ENCODE data around the gene ATF4. TPM values are rescaled to one million over a fixed set of nuclear protein-coding genes. Genes with fewer than 3 reads are reported as not detected.

The ATF4 gene
- total RNA-seq, 1 experiment from 2014 or later: 372 TPM

- peaks cover 10% of the 10 kb centered on the region for H3K4me1 Mint-ChIP-seq (ENCODE audit: low read depth, unreplicated experiment)
- CTCF ChIA-PET: interaction anchor here (1.2 to 1.5 kb wide), 4 partner anchors 27 to 484 kb away, joined by 3 to 5 read pairs (median 4); no protein-coding TSS in a partner anchor
- TF ChIP-seq, protein P1, sequence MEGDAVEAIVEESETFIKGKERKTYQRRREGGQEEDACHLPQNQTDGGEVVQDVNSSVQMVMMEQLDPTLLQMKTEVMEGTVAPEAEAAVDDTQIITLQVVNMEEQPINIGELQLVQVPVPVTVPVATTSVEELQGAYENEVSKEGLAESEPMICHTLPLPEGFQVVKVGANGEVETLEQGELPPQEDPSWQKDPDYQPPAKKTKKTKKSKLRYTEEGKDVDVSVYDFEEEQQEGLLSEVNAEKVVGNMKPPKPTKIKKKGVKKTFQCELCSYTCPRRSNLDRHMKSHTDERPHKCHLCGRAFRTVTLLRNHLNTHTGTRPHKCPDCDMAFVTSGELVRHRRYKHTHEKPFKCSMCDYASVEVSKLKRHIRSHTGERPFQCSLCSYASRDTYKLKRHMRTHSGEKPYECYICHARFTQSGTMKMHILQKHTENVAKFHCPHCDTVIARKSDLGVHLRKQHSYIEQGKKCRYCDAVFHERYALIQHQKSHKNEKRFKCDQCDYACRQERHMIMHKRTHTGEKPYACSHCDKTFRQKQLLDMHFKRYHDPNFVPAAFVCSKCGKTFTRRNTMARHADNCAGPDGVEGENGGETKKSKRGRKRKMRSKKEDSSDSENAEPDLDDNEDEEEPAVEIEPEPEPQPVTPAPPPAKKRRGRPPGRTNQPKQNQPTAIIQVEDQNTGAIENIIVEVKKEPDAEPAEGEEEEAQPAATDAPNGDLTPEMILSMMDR (IDR thresholded peaks at IDR 0.05; ENCODE audit: unreplicated experiment): no peak
- no peak for DNase-seq
- no peak overlapping the region for H3K4me3 Mint-ChIP-seq (ENCODE audit: low read depth, unreplicated experiment)
- BruUV-seq (replicated peaks): no TSS peak
- no peaks in the 10 kb centered on the region for H3K36me3 Mint-ChIP-seq (ENCODE audit: insufficient read depth, unreplicated experiment)
- H3K27ac Mint-ChIP-seq (ENCODE audit: unreplicated experiment): no peak overlapping the region
- peaks cover 60% of the 10 kb centered on the region for H3K27me3 Mint-ChIP-seq (ENCODE audit: unreplicated experiment)
- intact Hi-C loops (cut with micrococcal nuclease; ENCODE audit: unreplicated experiment): no loop called here
- H3K9me3 Mint-ChIP-seq (ENCODE audit: low read depth, unreplicated experiment): no peaks in the 10 kb centered on the region
These were observed 39.8 kb downstream of the ATF4 start for GRCh38 chr22:39560127-39560526.

DNA sequence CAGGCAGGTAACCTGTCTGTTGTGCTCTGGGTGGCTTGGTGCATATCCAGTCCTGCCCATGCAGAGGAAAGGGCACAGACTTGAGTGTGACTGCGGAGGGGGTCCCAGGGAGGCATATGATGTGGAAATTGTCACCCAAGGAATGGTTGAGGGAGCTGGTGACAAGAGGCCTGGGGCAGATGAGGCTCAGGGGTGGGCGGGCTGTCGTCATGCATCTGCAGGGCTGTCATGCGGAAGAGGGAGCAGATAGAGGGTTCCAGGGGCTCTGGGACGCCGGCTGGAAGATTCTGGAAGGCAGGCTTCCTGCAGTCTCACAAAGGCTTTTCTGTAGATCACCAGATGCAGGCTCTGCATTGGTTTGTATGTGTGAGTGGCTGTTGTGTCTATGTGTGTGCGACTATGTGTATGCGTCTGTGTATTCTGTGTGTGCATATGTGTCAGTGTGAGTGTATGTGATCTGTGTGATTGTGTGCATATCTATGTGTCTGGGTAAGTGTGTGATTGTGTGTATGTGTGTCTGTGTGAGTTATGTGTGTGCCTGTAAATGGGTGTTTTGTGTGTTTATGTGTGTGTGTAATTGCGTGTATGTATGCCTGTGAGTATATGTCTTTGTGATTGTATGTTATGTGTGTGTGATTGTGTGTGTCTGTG is 42.6 kb downstream of the ATF4 start:
- intact Hi-C loops (cut with micrococcal nuclease; ENCODE audit: unreplicated experiment): no loop called here
- no TSS peak for BruUV-seq (replicated peaks)
- CTCF ChIA-PET: interaction anchor here (0.5 kb wide), 1 partner anchor 1325 kb away, joined by 3 read pairs; no protein-coding TSS in a partner anchor
- no peaks in the 10 kb centered on the region for H3K36me3 Mint-ChIP-seq (ENCODE audit: insufficient read depth, unreplicated experiment)
- no peak overlapping the region for H3K4me3 Mint-ChIP-seq (ENCODE audit: low read depth, unreplicated experiment)
- TF ChIP-seq, protein P1 (IDR thresholded peaks at IDR 0.05; ENCODE audit: unreplicated experiment): no peak
- H3K4me1 Mint-ChIP-seq (ENCODE audit: low read depth, unreplicated experiment): peaks cover 15% of the 10 kb centered on the region
- H3K27ac Mint-ChIP-seq (ENCODE audit: unreplicated experiment): no peak overlapping the region
- no peak for DNase-seq
- peaks cover 7% of the 10 kb centered on the region for H3K9me3 Mint-ChIP-seq (ENCODE audit: low read depth, unreplicated experiment)
- H3K27me3 Mint-ChIP-seq (ENCODE audit: unreplicated experiment): peaks cover 31% of the 10 kb centered on the region

DNA sequence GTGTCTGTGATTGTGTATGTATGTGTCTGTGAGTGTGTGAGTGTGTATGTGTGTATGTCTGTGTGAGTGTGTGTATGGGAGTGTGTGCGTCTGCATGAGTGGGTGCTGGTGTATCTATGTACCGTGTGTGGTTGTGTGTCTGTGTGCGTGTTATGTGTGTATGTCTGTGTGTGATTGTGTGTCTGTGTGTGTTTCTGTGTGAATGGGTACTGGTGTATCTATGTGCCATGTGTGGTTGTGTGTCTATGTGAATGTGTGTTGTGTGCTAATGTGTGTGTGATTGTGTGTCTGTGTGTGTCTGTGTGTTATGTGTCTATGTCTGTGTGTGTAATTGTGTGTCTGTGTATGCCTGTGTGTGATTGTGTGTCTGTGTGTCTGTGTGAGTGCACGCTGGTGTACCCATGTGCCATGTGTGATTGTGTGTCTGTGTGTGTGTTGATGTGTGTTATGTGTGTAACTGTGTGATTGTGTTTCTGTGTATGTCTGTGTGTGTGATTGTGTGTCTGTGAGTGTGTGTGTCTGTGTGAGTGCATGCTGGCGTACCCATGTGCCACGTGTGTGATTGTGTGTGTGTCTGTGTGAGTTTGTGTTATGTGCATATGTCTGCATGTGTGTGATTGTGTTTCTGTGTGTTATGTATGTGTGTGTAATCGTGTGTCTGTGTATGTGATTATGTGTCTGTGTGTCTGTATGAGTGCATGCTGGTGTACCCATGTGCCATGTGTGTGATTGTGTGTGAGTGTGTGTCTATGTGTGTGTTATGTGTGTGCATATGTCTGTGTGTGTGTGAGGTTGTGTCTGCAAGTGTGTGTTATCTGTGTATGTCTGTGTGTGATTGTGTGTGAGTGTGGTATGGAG is 43.4 kb downstream of the ATF4 start:
- Mint-ChIP-seq H3K27me3 (ENCODE audit: unreplicated experiment) (peaks cover 23% of the 10 kb centered on the region), H3K4me3 (ENCODE audit: low read depth, unreplicated experiment) (no peak overlapping the region), H3K27ac (ENCODE audit: unreplicated experiment) (no peak overlapping the region), H3K4me1 (ENCODE audit: low read depth, unreplicated experiment) (peaks cover 19% of the 10 kb centered on the region), H3K9me3 (ENCODE audit: low read depth, unreplicated experiment) (peaks cover 7% of the 10 kb centered on the region), H3K36me3 (ENCODE audit: insufficient read depth, unreplicated experiment) (no peaks in the 10 kb centered on the region)
- TF ChIP-seq, protein P1 (IDR thresholded peaks at IDR 0.05; ENCODE audit: unreplicated experiment): no peak
- intact Hi-C loops (cut with micrococcal nuclease; ENCODE audit: unreplicated experiment): no loop called here
- DNase-seq: no peak
- CTCF ChIA-PET: no interaction called here
- BruUV-seq (replicated peaks): no TSS peak

DNA sequence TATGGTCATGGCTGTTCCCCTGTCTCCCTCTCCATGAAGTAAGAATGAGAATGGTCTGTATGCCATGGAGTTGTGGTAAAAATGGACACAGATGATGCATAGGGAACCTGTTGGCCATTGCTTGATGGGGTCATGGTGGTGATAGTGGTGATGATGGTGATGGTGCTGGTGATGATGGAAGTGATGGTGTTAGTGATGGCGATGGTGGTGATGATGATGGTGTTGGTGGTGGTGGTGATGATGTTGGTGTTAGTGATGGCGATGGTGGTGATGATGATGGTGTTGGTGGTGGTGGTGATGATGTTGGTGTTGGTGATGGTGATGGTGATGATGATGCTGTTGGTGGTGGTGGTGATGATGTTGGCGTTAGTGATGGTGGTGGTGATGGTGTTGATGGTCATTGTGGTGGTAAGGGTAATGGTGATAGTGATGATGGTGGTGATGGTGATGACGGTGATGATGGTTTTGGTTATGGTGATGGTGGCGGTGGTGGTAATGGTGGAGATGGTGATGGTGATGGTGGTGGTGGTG is 45.1 kb downstream of the ATF4 start:
- intact Hi-C loops (cut with micrococcal nuclease; ENCODE audit: unreplicated experiment): no loop called here
- DNase-seq: no peak
- peaks cover 10% of the 10 kb centered on the region for H3K27me3 Mint-ChIP-seq (ENCODE audit: unreplicated experiment)
- H3K9me3 Mint-ChIP-seq (ENCODE audit: low read depth, unreplicated experiment): peaks cover 7% of the 10 kb centered on the region
- H3K36me3 Mint-ChIP-seq (ENCODE audit: insufficient read depth, unreplicated experiment): no peaks in the 10 kb centered on the region
- TF ChIP-seq, protein P1 (IDR thresholded peaks at IDR 0.05; ENCODE audit: unreplicated experiment): no peak
- no peak overlapping the region for H3K27ac Mint-ChIP-seq (ENCODE audit: unreplicated experiment)
- CTCF ChIA-PET: no interaction called here
- H3K4me1 Mint-ChIP-seq (ENCODE audit: low read depth, unreplicated experiment): peaks cover 11% of the 10 kb centered on the region
- no TSS peak for BruUV-seq (replicated peaks)
- H3K4me3 Mint-ChIP-seq (ENCODE audit: low read depth, unreplicated experiment): no peak overlapping the region

All from Calu3 (cell line).